ENCODE data around the gene RELCH.

- TF ChIP-seq CTCF (IDR thresholded peaks at IDR 0.05) (no peak), EP300 (IDR thresholded peaks at IDR 0.05) (no peak), POLR2A (IDR thresholded peaks at IDR 0.05) (no peak), POLR2AphosphoS5 (IDR thresholded peaks at IDR 0.05) (no peak)
Measured at GRCh38 chr18:62327977-62328376, 140.9 kb downstream of the RELCH start.

All from stomach (tissue), 4 donors.